Measurements from ENCODE around the gene CEP164. TPM values are rescaled to one million over a fixed set of nuclear protein-coding genes. Genes with fewer than 3 reads are reported as not detected.

CEP164 gene
- polyA plus RNA-seq, 1 of the 3 experiments (the other 2 are of a cell fraction), result 27.7 TPM

- H4K20me1 ChIP-seq (ENCODE audit: insufficient read depth), result no peaks in the 10 kb centered on the region
- H3K27me3 ChIP-seq (ENCODE audit: insufficient read depth), result no peaks in the 10 kb centered on the region
- no peak for DNase-seq
- no peaks in the 10 kb centered on the region for H3K36me3 ChIP-seq (replicated peaks in 1 of 2; ENCODE audit: control insufficient read depth in 1 of 2, insufficient read depth in 2 of 2, low read length in 1 of 2)
- no peak overlapping the region for H3K4me3 ChIP-seq (ENCODE audit: low read depth in 2 of 2, low read length in 1 of 2)
- H3K4me2 ChIP-seq, result no peak overlapping the region
- ChIA-PET POLR2A (interaction anchor here (0.7 kb wide), 1 partner anchor 48 kb away, joined by 3 read pairs; no protein-coding TSS in a partner anchor), CTCF (interaction anchor here (0.7 to 1.6 kb wide), 5 partner anchors 15 to 350 kb away, joined by 3 to 5 read pairs (median 4); no protein-coding TSS in a partner anchor)
- H3K9me2 ChIP-seq, result no peaks in the 10 kb centered on the region
- H2AFZ ChIP-seq (ENCODE audit: low read depth), result no peak overlapping the region
- no peak for TF ChIP-seq RXRA (IDR thresholded peaks at IDR 0.05; ENCODE audit: borderline replicate concordance, low read depth)
- no peak for TF ChIP-seq ZBTB33 (IDR thresholded peaks at IDR 0.05; ENCODE audit: borderline replicate concordance, low read depth)
- no peak for TF ChIP-seq GABPA (IDR thresholded peaks at IDR 0.05; ENCODE audit: low read depth)
- TF ChIP-seq TEAD4 (IDR thresholded peaks at IDR 0.05; ENCODE audit: borderline replicate concordance, insufficient read depth), result no peak
- no peak for TF ChIP-seq USF1 (IDR thresholded peaks at IDR 0.05; ENCODE audit: borderline replicate concordance, low read depth)
- no peak for TF ChIP-seq NRF1 (IDR thresholded peaks at IDR 0.05; ENCODE audit: low read depth, low read length)
- TF ChIP-seq POLR2AphosphoS5 (IDR thresholded peaks at IDR 0.05; ENCODE audit: low read depth, low read length), result no peak
- TF ChIP-seq SMC3 (IDR thresholded peaks at IDR 0.05; ENCODE audit: low read depth, low read length), result no peak
- no peak for TF ChIP-seq RFX5 (IDR thresholded peaks at IDR 0.05; ENCODE audit: low read length)
- TF ChIP-seq MEF2A (IDR thresholded peaks at IDR 0.05; ENCODE audit: borderline replicate concordance, low read depth), result no peak
- no peak overlapping the region for H3K9ac ChIP-seq
- no peaks in the 10 kb centered on the region for H3K9me3 ChIP-seq
- no peak overlapping the region for H3K27ac ChIP-seq (ENCODE audit: low read depth in 2 of 2, low read length in 1 of 2)
- WGBS (ENCODE audit: low lambda C conversion rate), result 61% methylated on average over 5 of the region's 5 CpGs
- H3F3A ChIP-seq (replicated peaks; ENCODE audit: insufficient read depth), result no peaks in the 10 kb centered on the region
- H3K4me1 ChIP-seq (ENCODE audit: control insufficient read depth in 1 of 2, insufficient read depth in 2 of 2, low read depth in 1 of 2, low read length in 1 of 2), result peaks cover 0 to 37% of the 10 kb centered on the region in 2 experiments; a peak in 1 of 4 replicates
- no peaks in the 10 kb centered on the region for H3K79me2 ChIP-seq (ENCODE audit: insufficient read depth)
Observed at GRCh38 chr11:117459979-117460300, 132.3 kb downstream of the CEP164 start.

GRCh38 chr11:117461396-117462182 is 133.9 kb downstream of the CEP164 start:
- Histone ChIP-seq H3K36me3 (replicated peaks in 1 of 2; ENCODE audit: control insufficient read depth in 1 of 2, insufficient read depth in 2 of 2, low read length in 1 of 2) (no peaks in the 10 kb centered on the region), H4K20me1 (ENCODE audit: insufficient read depth) (no peaks in the 10 kb centered on the region), H3K4me2 (no peak overlapping the region), H3K9ac (no peak overlapping the region), H3K27ac (ENCODE audit: low read depth in 2 of 2, low read length in 1 of 2) (no peak overlapping the region), H3K27me3 (ENCODE audit: insufficient read depth) (peaks cover 11% of the 10 kb centered on the region; the same call in 1 of the 2 replicates), H3K9me2 (no peaks in the 10 kb centered on the region), H3F3A (replicated peaks; ENCODE audit: insufficient read depth) (no peaks in the 10 kb centered on the region), H3K4me1 (ENCODE audit: control insufficient read depth in 1 of 2, insufficient read depth in 2 of 2, low read depth in 1 of 2, low read length in 1 of 2) (peaks cover 0 to 29% of the 10 kb centered on the region in 2 experiments; a peak in 1 of 4 replicates), H3K79me2 (ENCODE audit: insufficient read depth) (no peaks in the 10 kb centered on the region), H3K9me3 (no peaks in the 10 kb centered on the region), H3K4me3 (ENCODE audit: low read depth in 2 of 2, low read length in 1 of 2) (no peak overlapping the region), H2AFZ (ENCODE audit: low read depth) (no peak overlapping the region)
- ChIA-PET CTCF (interaction anchor here (0.9 to 1.6 kb wide), 4 partner anchors 18 to 357 kb away, joined by 3 to 4 read pairs (median 4); no protein-coding TSS in a partner anchor), POLR2A (no interaction called here)
- WGBS (ENCODE audit: low lambda C conversion rate), result 67% methylated on average over 16 of the region's 16 CpGs
- no peak for DNase-seq
- TF ChIP-seq USF2 (IDR thresholded peaks at IDR 0.05; ENCODE audit: borderline replicate concordance, low read depth, low read length), result no peak
- no peak for TF ChIP-seq RFX5 (IDR thresholded peaks at IDR 0.05; ENCODE audit: low read length)
- TF ChIP-seq YY1 (IDR thresholded peaks at IDR 0.05; ENCODE audit: low read depth), result no peak
- TF ChIP-seq EP300 (IDR thresholded peaks at IDR 0.05; ENCODE audit: borderline replicate concordance in 1 of 2, low read depth in 1 of 2, low read length in 1 of 2), result no peak
- TF ChIP-seq PBX3 (IDR thresholded peaks at IDR 0.05), result no peak
- no peak for TF ChIP-seq ELF1 (IDR thresholded peaks at IDR 0.05)
- no peak for TF ChIP-seq REST (IDR thresholded peaks at IDR 0.05; ENCODE audit: low read depth, low read length)
- TF ChIP-seq RCOR1 (IDR thresholded peaks at IDR 0.05; ENCODE audit: low read length), result no peak
- no peak for TF ChIP-seq TCF12 (IDR thresholded peaks at IDR 0.05)
- no peak for TF ChIP-seq EZH2phosphoT487 (IDR thresholded peaks at IDR 0.05; ENCODE audit: borderline replicate concordance, low read depth)
